22Rv1 (cell line): ENCODE data around the gene CD22.
"Not testable (repeated sequence)": the region's sequence is repeated elsewhere in the genome, so short reads cannot be mapped to it uniquely, and the experiment has no call there.

ENCODE experiments used
- H3K27ac ChIP-seq: fragments of 450-650 bp; 2 replicates; pipeline ENCODE4 v1.5.1; 2017
- ZFX ChIP-seq: fragments of 450-650 bp; IDR thresholded peaks from 2 replicates; pipeline ENCODE4 v1.6.1; 2017; ENCODE audit warnings: antibody characterized with exemption, borderline replicate concordance
- TF ChIP-seq, protein P1 (sequence below): fragments of 450-650 bp; IDR thresholded peaks from 2 replicates; pipeline ENCODE4 v1.5.1; 2017; ENCODE audit warnings: mild to moderate bottlenecking

Gene CD22

GRCh38 chr19:35328851-35329285 is at the start of gene CD22:
TSS of gene CD22 (plus strand) at chr19:35329187. CDS start at chr19:35332041, 2,854 bp downstream.
- TF ChIP-seq, protein P1, sequence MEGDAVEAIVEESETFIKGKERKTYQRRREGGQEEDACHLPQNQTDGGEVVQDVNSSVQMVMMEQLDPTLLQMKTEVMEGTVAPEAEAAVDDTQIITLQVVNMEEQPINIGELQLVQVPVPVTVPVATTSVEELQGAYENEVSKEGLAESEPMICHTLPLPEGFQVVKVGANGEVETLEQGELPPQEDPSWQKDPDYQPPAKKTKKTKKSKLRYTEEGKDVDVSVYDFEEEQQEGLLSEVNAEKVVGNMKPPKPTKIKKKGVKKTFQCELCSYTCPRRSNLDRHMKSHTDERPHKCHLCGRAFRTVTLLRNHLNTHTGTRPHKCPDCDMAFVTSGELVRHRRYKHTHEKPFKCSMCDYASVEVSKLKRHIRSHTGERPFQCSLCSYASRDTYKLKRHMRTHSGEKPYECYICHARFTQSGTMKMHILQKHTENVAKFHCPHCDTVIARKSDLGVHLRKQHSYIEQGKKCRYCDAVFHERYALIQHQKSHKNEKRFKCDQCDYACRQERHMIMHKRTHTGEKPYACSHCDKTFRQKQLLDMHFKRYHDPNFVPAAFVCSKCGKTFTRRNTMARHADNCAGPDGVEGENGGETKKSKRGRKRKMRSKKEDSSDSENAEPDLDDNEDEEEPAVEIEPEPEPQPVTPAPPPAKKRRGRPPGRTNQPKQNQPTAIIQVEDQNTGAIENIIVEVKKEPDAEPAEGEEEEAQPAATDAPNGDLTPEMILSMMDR = no peak
- no peak within 1 kb of the TSS for H3K27ac ChIP-seq

DNA sequence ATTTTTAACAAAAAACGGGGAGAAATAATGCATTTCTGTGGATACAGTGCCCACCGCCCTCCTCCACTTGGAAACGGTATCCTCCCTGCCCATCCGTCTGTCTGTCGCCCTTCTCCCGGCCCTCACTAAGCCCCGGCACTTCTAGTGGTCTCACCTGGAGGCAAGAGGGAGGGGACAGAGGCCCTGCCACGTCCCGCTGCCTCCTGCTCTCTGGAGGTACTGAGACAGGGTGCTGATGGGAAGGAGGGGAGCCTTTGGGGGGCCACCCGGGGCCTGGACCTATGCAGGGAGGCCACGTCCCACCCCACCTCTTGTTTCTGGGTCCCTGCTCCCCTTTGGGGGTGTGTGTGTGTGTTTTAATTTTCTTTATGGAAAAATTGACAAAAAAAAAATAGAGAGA is 49.6 kb upstream of the CD22 start:
- no peak overlapping the region for H3K27ac ChIP-seq
- TF ChIP-seq, protein P1 = no peak
- no peak for TF ChIP-seq ZFX

DNA sequence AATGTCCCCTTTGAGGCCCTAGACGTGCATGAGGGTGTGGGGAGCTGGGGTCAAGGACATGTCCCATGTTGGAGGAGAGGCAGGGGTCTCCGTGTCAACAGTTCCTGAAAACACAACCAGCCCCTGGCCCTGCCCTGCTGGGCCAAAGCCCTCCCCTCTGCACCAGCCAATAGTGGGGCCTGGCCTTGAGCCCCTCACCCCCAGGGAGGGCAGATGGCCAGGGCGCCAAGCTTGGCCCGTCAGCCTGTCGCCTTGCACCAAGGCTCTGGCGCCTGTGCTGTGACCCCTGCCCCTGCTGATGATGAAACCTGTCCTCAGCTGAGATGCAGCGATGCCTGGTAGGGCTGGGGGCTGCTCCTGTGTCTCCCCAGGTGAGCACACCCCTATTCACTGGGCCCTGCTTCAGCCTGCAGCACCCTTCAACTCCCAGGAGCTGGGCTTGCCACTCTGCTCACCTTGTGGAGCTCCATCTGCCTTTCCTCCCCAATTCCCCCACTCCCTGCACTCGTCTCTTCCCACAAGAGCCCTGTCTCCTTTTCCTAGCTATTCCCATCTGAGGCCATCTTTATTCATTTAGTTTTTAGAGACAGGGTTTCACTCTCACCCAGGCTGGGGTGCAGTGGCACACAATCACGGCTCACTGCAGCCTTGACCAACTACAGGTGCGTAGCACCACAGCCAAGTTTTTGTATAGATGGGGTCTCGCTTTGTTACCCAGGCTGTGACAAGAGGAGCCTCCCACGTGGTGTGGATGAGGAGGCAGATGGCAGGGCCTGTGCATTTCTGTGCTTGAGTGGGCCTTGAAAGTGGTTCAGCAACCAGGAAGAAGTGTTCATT is 48.8 kb upstream of the CD22 start:
- TF ChIP-seq ZFX = no peak
- TF ChIP-seq, protein P1 = no peak
- no peak overlapping the region for H3K27ac ChIP-seq

DNA sequence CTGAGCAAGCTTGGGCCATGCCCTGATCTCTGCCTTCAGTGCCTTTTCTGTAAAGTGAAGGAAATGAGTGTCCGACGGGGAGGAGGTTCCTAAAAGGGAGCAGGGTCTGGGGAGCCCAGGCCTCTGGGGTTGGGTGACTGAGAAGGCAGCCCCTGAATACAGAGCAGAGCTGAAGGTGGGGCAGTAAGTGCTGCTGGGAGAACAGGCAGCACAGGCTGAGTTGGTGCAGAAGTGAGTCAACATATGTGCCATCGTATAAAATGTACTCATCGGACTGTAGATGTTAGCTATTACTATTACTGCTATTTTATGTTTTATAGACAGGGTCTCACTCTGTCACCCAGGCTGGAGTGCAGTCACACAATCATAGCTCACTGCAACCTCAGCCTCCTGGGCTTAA is 47.7 kb upstream of the CD22 start:
- H3K27ac ChIP-seq = no peak overlapping the region
- no peak for TF ChIP-seq ZFX
- TF ChIP-seq, protein P1 = no peak

- H3K27ac ChIP-seq = no peak overlapping the region
Measured at GRCh38 chr19:35284153-35285094, 44.6 kb upstream of the CD22 start.

DNA sequence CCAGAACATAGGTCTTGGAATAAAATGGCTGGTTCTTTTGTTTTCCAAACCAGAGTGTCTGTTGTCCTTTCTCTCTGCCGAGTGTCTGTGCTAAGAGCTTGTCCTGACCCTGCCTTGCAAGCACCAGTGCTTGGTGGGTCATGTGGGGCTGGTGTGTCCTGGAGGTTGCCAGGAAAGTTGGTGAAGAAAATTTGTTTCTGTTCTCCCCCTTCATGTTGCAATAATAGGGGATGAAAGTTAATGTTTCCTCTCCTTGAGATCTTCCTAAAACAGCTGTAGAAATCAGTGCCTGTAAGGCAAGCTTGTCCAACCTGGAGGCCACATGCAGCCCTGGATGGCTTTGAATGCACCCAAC is 43.9 kb upstream of the CD22 start:
- TF ChIP-seq ZFX = no peak
- TF ChIP-seq, protein P1 = no peak
- H3K27ac ChIP-seq = no peak overlapping the region

More at GRCh38 chr19:35284153-35285094, 44.6 kb upstream of the CD22 start:
- no peak for TF ChIP-seq ZFX

- not testable (repeated sequence) for H3K27ac ChIP-seq
Measured at GRCh38 chr19:35285465-35285864, 43.5 kb upstream of the CD22 start.

- H3K27ac ChIP-seq = not testable (repeated sequence)
Measured at GRCh38 chr19:35286101-35286500, 42.9 kb upstream of the CD22 start.
